Skeletal muscle cell (primary cell): ENCODE measurements around the gene TMEM19.
A peak's percentile ranks its signal among the peaks of the same experiment; 100 is the strongest.
"Not testable (repeated sequence)": the region's sequence is repeated elsewhere in the genome, so short reads cannot be mapped to it uniquely, and the experiment has no call there.

Experiments used
- DNase-seq: peaks from one replicate; pipeline ENCODE4 v3.0.0-alpha.2; 2010; ENCODE audit warnings: low read depth
- H3K4me3 ChIP-seq: 2 replicates; pipeline ENCODE4 v1.5.1; 2011; ENCODE audit warnings: low read depth, mild to moderate bottlenecking, control low read depth, low read length, moderate library complexity

TMEM19 gene

GRCh38 chr12:71664411-71665089 lies 21.3 kb upstream of the TMEM19 start:
- peak overlapping the region; percentile 95 for H3K4me3 ChIP-seq
- DNase-seq = no peak

GRCh38 chr12:71665090-71665463 lies 20.8 kb upstream of the TMEM19 start:
- H3K4me3 ChIP-seq = peak overlapping the region; percentile 95
- DNase-seq = no peak

GRCh38 chr12:71666259-71666658 lies 19.6 kb upstream of the TMEM19 start:
- H3K4me3 ChIP-seq = no peak overlapping the region
- no peak for DNase-seq

GRCh38 chr12:71671311-71671710 lies 14.6 kb upstream of the TMEM19 start:
- no peak for DNase-seq
- no peak overlapping the region for H3K4me3 ChIP-seq

GRCh38 chr12:71671816-71672215 lies 14.1 kb upstream of the TMEM19 start:
- DNase-seq = no peak
- no peak overlapping the region for H3K4me3 ChIP-seq

GRCh38 chr12:71682466-71682865 lies 3.4 kb upstream of the TMEM19 start:
- H3K4me3 ChIP-seq = no peak overlapping the region
- DNase-seq = no peak

GRCh38 chr12:71683633-71684032 lies 2.2 kb upstream of the TMEM19 start:
- DNase-seq = no peak
- no peak overlapping the region for H3K4me3 ChIP-seq

GRCh38 chr12:71684081-71684480 lies 1.8 kb upstream of the TMEM19 start:
- DNase-seq = no peak
- H3K4me3 ChIP-seq = no peak overlapping the region

GRCh38 chr12:71685312-71685906 lies 473 bp upstream of the TMEM19 start:
- no peak for DNase-seq
- peak overlapping the region; percentile 76 for H3K4me3 ChIP-seq

- H3K4me3 ChIP-seq = peak overlapping the region; percentile 76
Observed at GRCh38 chr12:71686658-71687025, 760 bp downstream of the TMEM19 start.

GRCh38 chr12:71687172-71687571 lies 1.3 kb downstream of the TMEM19 start:
- peak overlapping the region; percentile 76 for H3K4me3 ChIP-seq
- DNase-seq = not testable (repeated sequence)

More at GRCh38 chr12:71686658-71687025, 760 bp downstream of the TMEM19 start:
- no peak for DNase-seq

- H3K4me3 ChIP-seq = no peak overlapping the region
- no peak for DNase-seq
Observed at GRCh38 chr12:71688961-71689570, 3.2 kb downstream of the TMEM19 start.

- H3K4me3 ChIP-seq = no peak overlapping the region
- no peak for DNase-seq
Observed at GRCh38 chr12:71691504-71692129, 5.7 kb downstream of the TMEM19 start.

GRCh38 chr12:71693126-71693525 lies 7.2 kb downstream of the TMEM19 start:
- no peak for DNase-seq
- no peak overlapping the region for H3K4me3 ChIP-seq

GRCh38 chr12:71693651-71694050 lies 7.8 kb downstream of the TMEM19 start:
- not testable (repeated sequence) for DNase-seq, H3K4me3 ChIP-seq

GRCh38 chr12:71694099-71694820 lies 8.4 kb downstream of the TMEM19 start:
- H3K4me3 ChIP-seq = no peak overlapping the region
- no peak for DNase-seq

- DNase-seq = no peak
- H3K4me3 ChIP-seq = no peak overlapping the region
Observed at GRCh38 chr12:71695782-71696181, 9.9 kb downstream of the TMEM19 start.

GRCh38 chr12:71702181-71702580 lies 16.3 kb downstream of the TMEM19 start:
- not testable (repeated sequence) for DNase-seq, H3K4me3 ChIP-seq

GRCh38 chr12:71702590-71702989 lies 16.7 kb downstream of the TMEM19 start:
- DNase-seq = no peak
- no peak overlapping the region for H3K4me3 ChIP-seq

GRCh38 chr12:71703206-71703605 lies 17.3 kb downstream of the TMEM19 start:
- DNase-seq = no peak
- H3K4me3 ChIP-seq = no peak overlapping the region
